T-helper 9 cell (primary cell): ENCODE data around the gene DNM3.
"Not testable (repeated sequence)": the region's sequence is repeated elsewhere in the genome, so short reads cannot be mapped to it uniquely, and the experiment has no call there.

Experiments used
- DNase-seq: peaks from one replicate; pipeline ENCODE4 v3.0.0-alpha.2; 2020
- total RNA-seq, 2 donors: gene quantifications; one replicate each; lab custom pipeline; 2026; lab: John Stamatoyannopoulos, UW

Gene DNM3
- total RNA-seq: 2.9 to 6.2 reads per million in 2 donors

DNA sequence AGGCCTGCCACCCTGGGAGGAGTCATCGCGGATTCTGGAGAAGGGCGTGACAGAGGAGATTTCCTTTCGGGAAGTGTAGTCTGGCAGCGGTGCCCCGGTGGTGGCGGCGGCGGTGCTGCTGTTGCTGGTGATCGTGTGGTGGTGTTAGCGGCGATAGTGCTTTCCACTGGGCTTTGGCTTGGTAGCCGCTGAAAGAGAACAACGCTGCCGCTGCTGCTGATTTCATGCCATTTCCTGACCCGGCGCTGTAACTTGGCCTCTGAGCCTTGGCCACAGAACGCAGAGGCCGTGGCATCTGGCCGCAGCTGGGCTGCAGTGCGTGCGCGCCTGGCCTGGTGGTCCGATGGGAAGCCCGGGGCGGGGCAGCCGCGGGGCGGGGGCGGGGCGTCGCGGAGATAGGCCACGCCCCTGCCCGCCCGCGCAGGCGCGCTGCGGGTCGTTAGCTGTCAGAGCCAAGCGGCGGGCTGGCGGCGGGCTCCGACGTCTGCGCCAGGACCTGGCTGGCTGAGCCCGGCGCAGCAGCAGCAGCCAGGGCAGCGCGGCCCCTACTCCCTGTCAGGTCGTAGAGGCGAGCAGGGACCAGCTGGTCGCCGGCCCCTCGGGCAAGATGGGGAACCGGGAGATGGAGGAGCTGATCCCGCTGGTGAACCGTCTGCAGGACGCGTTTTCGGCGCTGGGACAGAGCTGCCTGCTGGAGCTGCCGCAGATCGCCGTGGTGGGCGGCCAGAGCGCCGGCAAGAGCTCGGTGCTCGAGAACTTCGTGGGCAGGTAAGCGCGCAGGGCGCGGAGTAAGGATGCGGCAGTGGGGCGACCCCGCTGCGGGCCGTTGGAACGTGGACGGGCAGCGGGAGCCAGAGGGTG is at the start of gene DNM3:
TSS of gene DNM3 (plus strand) at position 449 of the 861 bp plus-strand sequence. CDS start at position 608, 159 bp downstream.
- DNase-seq: peak; percentile 66

DNA sequence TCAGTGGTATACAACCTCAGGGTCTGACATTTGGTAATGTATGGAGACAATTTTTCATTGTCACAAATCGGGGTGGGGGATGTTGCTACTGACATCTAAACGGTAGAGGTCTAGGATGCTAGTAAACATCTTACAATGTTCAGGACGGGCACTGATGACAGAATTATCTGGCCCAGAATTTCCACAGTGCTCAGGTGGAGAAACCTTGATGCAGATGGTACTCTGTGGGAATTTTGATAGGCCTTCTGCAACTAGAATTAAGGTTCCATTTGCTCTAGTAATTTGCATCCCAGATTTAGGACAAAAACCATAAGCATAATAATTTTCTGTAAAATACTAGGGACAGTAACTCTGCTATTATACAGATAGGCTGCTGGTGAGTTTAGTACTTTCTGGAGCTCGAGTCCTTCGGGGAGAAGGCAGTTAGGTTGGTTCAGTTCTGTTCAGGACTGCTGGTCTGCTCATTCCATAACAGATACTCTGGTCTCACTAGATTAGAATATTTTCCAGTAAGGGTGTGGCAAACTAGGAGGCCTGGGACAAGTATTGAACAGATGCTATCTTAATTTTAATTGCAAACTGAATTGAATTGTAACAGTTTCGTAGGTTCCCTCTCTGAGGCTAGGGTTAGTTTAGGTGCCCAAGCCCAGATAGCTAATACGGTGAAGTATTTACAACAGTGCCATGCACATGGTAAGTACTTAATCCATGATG is 48.5 kb upstream of the DNM3 start:
- no peak for DNase-seq

DNA sequence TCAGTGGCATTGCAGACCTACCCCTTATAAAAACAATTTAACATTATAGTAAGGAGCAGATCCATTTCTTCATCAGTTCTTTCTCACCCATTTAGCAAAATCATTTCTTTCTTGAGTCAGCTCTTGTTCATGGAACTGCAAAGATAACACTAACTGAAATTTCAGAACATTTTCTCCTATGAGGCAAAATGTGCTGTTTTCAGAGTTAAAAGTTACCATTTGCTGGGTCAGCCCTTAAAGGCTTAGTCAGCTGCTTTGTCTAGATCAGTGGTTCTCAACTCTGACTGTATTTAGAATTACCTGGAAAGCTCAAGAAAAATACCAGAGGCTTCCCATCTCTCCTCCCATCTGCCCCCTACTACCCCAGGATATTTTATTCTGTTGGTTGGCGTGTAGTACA is 47.7 kb upstream of the DNM3 start:
- DNase-seq: no peak

DNA sequence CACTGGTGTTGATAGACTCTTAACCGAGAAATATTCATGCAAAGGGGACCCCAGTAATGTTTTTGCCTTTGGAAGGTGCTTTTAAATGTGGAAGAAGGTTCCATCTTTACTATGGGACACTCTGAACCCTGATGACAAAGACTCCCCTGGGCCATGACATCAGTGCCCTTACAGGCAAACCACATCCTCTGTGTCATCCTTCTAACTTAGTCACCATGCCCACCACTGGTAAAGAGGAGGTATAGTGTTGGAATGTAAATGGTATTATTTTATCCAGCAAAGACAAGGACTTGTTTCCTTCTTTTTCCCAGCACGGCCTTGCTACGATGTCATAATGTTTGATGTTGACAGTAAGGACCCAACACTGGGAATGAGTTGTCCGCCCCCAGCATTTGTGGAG is 47.2 kb upstream of the DNM3 start:
- no peak for DNase-seq

DNA sequence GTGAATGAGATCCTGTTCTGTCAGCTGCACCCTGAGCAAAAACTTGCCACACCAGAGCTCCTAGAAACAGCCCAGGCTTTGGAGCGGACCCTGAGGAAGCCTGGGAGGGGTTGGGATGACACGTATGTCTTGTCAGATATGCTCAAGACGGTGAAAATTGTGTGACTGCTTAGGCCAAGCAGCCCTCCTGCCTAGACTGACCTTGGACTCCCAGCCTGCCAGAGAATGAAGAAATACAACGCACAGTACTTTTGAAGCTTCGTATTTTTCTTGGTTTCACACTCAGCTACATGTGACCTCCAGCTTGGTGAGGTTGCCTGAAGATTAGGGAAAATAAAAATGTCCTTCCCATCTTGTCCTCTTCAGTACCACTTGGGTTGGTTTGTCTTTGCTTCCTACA is 44.7 kb upstream of the DNM3 start:
- DNase-seq: no peak

DNA sequence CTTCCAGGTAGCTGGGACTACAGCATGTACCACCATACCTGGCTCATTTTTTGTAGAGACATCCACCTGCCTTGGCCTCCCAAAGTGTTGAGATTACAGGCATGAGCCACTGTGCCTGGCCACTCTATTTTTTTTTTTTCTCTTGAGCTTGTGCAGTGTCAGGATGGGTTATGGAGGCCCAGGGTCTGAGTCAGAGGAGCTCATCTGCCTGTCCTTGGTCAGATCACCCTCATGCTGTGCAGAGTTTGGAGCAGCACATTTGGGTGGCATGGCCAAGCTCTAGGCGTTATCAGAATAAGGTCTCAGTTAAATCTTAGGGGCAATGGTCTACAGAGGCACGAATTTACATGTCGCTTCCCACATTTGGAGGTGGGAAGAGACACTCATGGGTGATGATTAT is 43.0 kb upstream of the DNM3 start:
- no peak for DNase-seq

DNA sequence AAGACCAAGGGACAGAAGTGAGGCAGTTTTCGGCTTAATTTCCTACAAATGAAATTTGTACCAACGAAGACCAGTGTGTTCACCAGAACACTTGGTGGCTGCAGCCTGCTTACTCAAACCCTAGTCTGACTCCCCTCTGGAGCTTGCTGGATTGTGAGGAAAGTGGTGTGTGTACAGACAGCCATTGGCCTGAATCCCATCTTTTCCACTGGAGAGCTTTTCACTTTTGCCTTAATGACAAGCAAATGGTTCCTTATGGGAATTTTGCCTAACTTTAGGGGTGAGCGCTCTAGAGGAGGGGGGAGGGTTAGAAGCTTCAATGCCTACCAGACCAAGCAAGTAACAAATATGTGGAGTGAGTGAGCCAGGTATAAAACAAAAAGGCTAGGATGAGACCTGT is 42.5 kb upstream of the DNM3 start:
- no peak for DNase-seq

DNA sequence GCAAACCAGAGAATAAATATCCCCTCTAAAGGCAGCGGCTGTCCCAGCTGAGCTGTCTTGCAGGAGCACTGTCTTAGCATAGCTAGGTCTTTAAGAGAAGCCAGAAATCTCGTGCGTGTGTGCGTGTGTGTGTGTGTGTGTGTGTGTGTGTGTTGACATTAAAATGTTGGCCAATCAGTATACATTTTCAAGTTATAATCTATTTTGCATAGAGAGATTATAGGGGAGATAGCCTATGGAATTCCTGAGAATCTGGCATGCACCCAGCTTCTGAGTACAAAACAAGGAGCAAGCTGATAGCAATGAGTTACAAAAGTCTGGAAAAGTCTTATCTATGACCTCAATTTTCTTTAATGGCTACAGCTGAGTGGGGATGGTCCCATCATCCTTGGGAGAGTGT is 42.1 kb upstream of the DNM3 start:
- no peak for DNase-seq

DNA sequence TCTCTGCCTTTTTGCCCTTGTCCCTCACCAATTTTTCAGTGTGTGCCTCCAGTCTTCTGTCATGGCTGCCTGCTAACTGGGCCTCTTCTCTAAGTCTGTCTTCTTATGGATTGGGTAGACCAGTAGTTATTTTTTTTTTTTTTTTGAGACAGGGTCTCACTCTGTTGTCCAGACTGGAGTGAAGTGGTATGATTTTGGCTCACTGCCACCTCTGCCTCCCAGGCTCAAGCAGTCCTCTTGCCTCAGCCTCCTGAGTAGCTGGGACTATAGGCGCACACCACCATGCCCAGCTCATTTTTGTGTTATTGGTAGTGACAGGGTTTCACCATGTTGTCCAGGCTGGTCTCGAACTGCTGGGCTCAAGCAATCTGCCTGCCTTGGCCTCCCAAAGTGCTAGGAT is 41.6 kb upstream of the DNM3 start:
- not testable (repeated sequence) for DNase-seq

DNA sequence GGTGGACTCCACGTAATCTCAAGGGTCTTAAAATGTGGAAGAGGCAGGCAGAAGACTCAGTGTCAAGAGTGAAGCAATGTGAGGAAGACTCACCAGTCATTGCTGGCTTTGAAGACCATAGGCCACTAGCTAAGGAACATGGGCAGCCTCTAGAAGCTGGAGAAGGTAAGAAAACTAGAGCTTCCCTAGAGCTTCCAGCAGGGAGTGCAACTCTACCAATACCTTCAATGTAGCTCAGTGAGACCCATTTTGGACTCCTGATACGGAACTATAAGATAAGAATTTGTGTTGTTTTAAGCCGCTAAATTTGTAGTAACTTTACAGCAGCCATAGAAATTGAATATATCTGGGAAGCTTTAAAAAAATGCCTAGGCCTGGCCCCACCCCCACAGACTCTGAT is 41.0 kb upstream of the DNM3 start:
- no peak for DNase-seq

DNA sequence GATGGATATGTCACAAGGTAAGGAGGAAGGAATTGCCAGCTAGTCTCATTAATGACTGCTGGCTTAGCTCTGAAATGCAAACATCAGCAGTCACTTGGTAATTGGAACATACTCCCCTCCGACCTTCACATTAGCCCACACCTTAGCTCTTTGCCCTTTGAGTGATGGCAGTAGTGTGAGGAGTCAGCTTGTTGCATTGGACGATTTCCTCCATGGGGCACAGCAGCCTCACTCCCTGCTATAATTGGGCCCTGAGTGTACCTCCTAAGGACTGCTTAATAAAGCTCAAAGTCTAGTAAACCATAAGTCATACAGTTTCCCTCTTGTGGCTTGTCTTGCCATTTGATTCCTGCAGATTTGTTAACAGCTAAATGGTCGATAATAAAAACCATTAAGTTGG is 40.4 kb upstream of the DNM3 start:
- no peak for DNase-seq

DNA sequence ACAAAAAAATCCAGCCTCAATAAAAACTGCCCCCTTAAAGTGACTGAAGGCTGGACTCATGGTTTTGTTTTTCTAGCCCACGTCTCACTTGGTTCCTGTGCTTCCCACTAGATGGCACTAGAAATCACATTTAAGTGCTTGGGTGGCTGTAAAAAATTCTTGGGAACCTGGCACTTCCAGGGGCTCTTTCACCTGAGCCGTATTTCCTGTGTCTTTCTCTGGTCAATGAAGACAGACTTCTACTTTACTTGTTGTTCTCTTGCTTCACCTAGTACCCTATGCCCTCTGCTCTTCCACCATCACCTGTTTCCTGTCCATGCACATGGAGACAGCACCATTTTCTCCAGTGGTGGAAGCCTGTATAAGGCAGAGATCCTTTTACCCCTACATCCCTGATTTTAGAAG is 39.8 kb upstream of the DNM3 start:
- no peak for DNase-seq

DNA sequence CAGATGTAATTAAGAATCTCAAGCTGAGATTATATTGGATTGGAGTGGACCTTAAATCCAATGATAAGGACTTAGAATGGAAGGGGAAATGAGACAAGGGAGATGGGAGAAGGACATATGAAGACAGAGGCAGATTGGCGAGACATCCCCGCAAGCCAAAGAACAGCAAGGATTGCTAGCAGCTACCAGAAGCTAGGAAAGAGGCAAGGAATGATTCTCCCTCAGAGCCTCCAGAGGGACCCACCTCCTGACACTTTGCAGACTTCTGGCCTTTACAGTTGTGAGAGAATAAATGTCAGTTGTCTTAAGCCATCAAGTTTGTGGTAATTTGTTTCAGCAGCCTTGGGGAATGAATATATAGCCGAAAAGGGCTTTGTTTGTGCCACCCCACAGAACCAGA is 39.1 kb upstream of the DNM3 start:
- no peak for DNase-seq

DNA sequence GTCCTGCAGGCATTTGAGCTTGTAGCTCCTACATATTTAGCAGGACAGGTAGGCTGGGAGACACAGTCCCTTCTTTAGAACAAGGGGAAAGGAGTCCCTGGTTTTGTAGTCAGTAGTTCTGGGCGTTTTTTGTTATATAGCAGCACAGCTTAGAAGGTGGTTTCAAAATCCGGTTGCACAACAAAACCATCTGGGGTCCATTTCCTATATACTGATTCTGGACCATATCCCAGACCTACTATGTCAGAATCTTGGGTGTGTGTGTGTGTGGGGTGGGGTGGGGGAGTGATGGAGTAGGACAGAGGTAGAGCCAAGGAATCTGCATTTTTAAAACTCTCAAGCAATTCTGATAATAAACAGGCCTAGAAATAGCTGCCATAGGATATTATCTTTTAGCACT is 38.3 kb upstream of the DNM3 start:
- no peak for DNase-seq

DNA sequence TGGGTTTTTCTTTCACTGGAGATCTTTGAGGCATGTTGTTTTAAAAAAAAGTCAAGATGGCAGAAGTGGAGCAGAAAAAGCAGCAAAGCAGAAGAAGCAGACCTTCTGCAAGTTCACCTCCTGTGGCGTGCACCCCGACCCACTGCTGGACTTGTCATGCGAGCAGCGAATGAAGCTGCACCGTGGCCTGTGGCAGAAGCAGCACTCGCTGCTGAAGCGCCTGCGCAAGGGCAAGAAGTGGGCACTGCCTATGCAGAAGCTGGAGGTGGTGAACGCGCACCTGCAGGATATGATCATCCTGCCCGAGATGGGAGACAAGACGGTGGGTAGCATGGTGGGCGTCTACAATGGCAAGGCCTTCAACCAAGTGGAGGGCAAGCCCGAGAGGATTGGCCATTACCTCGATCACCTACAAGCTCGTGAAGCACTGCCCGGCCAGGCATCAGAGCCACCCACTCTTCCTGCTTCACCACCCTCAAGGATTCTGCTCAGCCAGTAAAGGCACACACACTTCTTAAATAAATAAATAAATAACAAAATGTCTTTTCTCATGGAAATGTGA is 37.8 kb upstream of the DNM3 start:
- DNase-seq: no peak

DNA sequence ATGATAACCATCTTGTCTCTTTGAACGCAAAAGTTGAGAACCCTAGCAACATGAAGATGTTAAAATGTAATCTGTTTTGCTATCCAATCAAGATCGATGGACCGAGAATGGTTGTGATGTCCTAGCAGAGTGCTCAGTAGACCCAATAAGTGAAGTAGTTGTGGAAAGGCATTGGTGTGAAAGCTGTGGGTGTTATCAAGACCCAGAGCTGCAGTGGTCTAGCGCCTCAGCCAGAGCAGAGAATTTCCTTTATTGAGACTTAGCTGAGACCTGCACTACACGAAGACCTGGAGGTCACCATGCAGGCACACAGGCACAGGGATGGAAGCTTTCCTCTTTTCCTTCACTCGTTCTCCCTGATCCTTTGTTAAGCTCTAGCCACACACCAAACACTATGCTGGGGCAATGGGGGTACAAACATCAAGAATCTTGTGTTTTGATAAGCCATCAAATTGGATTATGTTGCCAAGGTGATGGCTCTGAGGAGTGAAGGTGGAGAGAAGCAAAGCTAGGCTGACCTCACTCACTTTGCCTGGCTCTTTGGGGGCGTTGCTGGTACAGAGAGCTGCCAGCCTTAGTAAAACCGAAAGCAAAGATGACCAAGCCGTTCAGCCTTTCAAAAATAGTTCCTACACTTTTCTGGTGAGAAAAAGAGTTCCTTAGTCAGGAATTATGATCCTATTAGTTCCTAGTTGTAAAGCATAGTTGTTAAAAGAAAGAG is 35.7 kb upstream of the DNM3 start:
- DNase-seq: no peak

DNA sequence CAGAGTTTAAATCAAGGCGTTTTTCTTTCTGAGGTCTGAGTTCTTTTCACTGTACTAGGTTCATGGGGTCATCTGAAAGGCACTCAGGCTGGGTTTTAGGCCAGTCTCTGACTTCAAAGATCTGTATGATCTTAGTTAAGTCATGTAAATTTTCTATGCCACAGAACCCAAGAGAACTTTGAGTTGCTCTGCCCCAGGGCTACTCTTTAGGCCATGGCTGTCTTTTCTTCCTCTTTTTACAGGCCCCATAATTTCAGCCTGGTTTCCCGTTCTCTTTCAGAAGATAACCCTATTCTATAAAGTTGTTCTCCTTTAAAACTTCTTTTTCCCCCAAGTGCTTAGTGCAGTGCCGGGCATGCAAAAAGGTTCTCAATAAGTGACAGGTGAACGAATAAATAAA is 33.7 kb upstream of the DNM3 start:
- DNase-seq: no peak

DNA sequence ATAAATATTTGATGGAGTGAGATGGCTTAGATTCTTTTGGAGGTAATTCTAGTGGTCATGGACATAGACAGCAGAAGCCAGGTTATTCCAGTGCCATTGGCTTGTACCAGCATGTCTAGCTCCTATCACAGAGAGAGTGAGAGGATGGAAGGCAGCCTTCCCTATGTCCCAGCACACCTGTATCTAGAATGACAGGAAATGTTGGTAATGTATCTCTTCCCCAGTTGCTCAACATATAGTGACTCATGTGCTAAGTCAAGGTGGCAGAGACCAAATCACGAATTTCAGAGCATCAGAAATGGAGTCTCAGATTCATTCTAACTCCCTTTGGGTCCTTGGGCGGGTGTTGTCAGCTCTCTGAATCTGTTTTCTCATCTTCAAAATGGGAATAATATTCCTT is 31.5 kb upstream of the DNM3 start:
- no peak for DNase-seq

DNA sequence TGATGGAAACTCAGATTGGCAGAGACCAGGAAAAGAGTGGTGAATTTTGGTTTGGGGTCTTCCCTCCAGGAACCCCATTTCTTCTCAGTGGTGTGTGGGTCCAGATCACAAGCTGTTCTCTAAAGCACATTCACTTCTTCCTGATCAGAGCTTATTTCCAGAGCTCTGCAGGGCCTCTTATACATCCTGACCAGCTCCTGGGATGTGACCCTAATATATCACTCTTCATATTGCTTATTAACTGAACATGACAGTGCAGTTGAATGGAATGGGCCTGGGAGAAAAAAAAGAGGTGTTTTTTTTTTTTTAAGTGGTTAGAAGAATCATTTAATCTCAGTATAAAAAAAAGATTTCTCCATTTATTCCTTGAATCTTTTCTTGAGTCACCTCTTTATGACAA is 29.6 kb upstream of the DNM3 start:
- no peak for DNase-seq

DNA sequence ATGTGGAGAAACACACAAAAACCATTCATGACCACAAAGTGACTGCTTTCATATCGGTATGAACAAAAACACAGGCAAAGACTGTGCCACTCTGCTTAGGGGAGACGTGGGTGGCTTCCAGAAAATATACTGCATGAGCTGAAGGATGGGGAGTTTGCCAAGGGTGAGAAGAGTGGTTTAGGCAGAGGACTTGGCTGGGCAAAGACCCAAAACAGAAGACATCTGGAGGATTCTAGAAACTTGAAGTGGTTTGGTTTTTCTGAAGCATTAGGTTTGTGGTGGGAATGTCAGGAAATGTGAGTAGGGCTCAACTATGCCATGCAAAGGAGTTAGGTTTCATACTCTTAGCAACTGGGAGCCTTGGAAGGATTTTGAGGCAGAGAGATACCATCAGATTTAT is 26.6 kb upstream of the DNM3 start:
- no peak for DNase-seq

DNA sequence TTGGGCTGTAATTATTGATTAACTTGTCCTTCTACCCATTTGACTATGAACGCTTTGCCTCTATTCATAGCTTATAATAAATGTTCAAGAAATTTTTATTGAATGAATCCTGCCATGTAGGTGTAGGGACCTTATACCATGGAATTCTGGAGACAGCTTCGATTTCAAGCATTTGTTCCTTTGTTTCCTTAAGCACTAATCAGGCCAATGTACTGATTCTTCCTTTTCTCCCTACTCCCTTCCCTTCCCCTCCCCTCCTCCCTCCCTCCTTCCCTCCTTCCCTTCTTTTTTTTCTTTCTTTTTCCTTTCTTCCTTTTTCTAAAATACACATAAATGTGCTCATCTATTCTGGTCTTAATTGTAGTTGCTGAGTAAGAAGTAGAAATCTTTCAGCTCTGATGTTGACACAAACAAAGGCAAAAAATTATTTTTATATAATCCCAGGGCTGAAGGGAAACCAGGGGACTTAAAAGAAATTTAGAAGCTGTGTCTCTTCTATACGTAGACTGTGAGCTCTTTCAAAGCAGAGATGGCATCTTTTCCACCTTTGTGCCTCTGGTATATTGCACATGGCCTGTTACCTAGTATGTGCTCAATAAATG is 24.9 kb upstream of the DNM3 start:
- no peak for DNase-seq

DNA sequence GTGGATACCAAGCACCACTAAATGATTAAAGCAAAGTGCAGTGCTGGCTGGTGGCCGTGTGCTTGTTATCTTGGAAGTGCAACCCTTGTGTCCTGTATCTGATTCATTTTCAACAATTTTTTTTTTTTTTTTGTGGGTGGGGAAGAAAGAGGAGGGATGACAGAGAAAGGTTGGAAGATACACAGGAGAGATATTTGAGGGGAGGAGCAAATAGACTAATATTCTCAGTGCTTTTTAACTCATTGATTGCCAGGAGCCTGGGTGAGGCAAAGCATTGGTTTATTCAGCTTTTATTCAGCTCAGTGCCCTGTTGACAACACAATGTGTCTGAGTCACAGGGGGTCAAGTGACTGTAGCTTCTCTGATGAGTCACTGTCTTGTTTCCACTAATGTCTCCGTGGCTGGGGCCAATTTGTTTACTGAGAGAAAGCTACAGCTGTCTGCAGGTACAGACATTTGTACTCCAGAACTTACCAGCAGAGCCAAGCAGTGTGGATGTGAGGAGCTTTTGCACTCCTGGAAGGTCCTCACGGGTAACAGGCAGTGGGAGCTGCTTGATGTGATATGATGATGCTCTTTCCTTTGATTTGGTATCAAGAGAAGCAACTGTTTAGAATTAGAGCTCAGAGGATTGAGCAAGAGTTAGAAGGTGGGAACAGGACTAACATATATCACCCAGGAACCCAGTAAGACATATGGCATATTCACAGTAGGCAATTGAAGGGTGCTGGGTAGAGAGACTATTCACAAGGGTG is 23.6 kb upstream of the DNM3 start:
- DNase-seq: no peak
